GM21526 (cell line): Measurements from ENCODE around the gene CPS1.

Experiments
- ATAC-seq: cut with Tn5 transposase; IDR thresholded peaks from one replicate; pipeline ENCODE4 v1.9.1; 2021; ENCODE audit warnings: moderate library complexity; ENCODE audit not compliant: unreplicated experiment, low FRiP score

The CPS1 gene

DNA sequence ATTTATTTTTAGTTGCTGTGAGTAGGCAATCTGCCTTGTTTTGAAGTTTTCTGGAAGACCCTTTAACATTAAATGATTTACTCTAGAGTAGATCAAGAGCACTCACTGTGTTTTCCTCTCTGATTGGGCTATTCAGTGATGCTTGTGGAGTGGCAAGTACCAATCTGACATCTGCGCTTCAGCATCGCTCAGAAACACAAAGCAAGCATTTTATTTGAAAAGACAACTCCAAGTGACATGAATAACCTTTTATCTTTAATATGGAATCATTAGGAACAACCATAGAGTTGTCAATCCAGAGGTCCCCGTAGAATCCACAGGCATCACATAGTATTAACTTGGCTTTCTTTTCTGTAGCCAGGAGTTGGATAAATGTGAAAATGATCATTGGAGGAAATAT lies 114.7 kb downstream of the CPS1 start:
- no peak for ATAC-seq

DNA sequence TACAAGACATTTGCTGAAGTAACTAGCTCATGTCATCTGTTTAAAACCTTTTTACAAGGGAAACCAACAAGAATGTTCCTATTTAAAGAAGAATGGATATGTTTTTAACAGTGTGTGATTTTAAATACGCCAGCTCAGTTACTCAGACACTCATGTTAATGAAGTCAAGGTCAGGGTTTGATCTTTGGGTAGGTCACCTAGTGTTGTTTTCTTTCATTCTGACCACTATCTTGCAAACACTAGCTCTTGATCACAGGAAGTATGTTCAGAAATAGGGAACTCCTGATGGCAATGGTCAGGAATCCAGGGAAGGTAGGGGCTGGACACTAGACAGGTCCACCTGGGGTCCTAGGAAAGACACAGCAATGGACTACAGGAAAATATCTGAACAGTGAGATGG lies 116.7 kb downstream of the CPS1 start:
- ATAC-seq, result no peak

DNA sequence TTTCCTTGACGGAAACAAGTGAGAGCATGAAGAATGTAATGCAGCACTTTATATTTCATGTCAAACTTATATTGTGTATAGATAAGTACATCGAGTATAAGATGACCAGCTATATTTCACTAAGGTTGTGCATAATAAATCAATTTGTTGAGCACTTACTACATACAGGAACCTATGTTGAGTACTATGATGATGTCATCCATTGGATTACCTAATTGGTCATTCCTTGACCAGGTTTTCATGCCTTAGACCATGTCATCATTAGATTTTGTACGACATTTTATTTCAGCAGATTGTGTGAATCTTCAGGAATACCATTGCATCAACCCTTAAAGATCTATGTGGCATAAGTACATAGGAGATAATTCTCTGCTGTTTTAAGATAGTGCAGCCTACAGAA lies 119.7 kb downstream of the CPS1 start:
- ATAC-seq, result no peak

DNA sequence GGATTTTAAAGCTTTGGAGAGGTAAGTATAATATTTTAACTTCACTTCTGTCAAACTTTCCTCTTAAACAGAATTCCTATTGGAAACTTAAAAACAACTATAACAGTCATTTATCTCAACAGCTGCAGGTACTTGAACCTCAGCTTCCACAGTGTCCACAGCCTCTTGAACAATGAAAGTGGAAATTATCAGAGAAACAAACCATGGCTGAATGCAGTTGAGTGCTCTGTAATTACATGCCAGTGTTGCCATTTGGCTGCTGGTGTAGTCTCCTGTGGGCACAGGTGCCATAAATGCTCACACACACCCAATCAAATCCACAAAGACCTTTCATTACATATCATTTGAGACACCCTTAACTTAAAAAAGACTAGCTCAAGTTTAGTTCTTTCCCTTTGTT lies 125.1 kb downstream of the CPS1 start:
- no peak for ATAC-seq

DNA sequence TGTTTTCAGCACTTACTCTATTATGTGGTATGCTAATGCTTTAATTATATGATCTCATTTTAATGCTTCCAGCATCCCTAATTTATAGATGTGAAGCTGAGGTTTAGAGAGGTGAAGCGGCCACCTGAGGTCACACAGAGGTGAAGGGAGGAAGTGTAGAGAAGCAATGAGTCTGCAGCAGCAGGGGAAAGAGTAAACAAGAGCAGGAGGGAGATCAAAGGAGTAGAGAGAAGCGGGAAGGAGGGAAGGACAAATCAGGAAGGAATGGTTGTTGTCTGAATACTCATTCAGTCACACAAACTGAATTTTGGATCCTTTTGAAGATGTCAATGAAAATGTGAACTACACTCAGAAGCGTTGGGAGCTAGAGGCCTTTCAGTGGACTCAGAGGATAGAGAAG lies 130.0 kb downstream of the CPS1 start:
- no peak for ATAC-seq

DNA sequence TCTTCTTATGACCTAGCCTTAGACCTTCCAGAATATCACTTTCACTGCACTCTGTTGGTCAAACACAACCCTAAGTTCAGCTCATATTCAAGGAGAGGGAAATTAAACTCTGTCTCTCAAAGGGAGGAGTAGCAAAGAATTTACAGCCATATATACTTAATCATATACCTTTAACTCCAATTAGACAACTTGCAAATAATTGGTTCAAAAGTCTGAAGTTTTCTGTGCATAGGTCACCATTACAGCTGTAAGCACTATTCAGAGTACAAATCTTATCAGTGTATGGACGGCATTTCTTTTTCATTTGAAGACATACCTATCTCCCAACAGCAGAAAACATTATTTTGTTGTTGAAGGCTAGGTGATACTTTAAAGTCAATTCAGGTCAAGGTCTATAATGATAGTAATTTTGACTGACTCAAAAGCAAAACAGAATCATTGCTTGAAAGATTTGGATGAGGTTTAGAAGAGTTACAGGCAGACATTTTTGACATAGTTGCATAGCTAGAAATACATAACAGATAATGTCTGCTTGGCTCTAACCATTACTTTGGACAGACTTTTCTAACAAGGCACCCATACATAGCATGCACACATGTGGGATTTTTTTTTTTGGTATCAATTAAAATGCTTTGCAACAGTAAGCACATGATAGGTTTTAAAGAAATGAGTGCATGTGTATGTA lies 131.5 kb downstream of the CPS1 start:
- no peak for ATAC-seq

DNA sequence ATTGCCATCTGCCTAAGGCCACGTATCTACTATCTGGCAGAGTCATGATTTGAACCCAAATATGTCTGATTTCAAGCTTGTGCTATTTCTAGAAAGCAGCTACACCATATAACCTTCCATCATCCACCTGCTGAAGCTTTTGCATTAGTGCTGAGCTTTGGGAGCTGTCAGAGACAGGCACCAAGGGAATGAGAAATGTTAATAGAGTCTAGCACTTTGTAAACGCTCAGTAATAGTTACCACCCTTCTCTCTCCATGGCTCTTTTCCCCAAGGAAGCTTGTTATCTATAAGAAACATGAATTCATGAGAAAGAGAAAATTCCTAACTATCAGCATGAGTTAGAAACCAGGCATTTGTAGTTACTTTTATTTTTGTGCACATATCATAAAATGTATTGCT lies 151.5 kb downstream of the CPS1 start:
- no peak for ATAC-seq

DNA sequence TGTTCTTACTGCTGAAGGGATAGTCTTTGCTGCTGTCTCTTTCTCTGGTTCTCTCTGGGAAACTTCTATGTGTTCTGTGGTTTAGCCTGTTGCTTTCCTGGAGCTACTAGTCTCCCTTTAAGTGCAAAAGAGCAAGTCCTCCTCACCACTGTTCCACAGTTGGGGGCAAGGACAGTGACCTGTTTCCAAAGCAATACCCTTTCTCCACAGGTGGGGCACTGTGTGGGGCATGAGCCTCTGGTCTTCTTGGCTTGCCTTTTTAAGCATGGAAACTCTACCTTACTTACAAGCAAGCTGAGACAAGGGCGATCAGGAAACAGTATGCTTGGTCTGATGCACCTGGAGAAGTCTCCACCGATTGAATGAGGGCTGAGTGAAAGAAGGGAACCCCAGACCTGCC lies 156.7 kb downstream of the CPS1 start:
- no peak for ATAC-seq

DNA sequence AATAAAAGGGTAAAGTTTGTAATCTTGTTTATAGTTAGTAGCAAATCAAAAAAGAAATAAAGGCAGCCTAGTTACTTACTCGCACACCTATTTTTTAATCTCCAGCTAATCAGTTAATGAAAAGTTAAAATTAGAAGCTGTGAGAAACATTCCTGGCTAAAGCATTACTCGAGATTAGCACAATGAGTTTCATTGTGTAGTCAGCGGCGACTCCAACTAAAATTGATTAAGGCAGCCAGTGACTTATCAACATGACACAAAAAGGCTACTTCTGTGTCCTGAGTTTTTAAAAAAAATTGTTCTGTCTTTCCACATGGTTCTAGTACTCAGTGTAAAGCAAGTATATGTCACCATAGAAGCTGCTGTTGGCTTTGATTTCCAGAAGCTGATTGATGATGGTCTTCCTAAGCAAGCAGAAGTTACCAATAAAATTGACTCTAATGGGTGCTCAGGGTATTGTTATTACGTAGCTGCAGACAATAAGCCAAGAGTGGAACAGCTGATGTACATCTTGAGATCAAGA lies 159.2 kb downstream of the CPS1 start:
- no peak for ATAC-seq

DNA sequence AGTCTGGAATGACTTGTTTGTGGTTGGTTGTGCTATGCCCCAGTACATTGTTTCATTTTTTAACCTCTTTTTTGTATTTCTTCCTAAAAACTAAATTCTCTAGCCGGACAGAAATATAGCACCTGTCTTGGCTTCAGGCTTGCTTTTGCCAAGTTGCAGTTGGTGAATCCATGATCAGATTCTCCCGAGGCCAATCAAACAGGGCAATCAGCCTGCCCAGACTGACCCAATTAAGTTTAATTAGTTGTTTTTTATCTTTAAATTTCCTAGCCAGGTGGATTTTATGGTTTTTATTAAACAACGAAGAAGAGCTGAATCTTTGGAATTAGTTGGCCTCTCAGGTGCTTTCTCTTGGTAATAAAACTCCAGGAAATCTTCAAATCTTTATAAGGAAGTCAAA lies 162.1 kb downstream of the CPS1 start:
- ATAC-seq, result no peak

DNA sequence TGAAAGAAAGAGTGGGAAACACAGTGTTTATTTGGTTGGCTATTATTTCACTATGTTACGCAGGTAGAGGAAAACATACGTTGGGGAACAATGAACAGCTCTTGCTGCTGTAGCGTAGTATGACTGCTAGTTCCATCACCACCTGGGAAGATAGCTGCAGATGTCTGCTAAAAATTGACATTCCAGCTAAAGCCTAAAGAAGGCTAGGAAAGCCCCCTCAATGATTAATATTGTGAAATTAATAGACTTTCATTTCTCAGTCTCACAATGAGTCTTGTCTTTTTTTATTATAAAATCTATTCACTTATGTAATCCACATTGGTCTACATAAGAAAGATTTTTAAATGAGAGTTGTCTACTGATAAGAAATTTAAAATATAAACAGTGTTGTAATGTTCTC lies 165.7 kb downstream of the CPS1 start:
- ATAC-seq, result no peak

DNA sequence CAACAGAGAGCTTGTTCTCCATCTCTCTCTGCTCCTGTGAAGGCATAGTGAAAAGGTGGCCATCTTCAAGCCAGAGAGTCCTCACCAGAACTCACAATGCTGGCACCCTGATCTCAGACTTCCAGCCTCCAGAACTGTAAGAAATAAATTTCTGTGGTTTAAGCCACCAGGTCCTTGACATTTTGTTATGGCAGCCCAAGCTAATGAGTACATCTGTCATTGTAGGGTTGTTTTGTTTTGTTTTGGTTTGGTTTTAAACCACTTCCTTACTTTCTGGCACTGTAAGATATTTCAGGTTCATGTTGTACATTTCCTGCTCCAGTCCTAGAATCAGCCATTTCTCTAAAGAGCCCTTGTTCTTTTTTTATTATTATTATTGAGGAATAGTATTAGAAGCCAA lies 171.2 kb downstream of the CPS1 start:
- no peak for ATAC-seq
